Left renal cortex interstitium (tissue), 4 donors: ENCODE results near the gene OR2H2. TPM values are rescaled to one million over a fixed set of nuclear protein-coding genes. Genes with fewer than 3 reads are reported as not detected.

Source experiments
- DNase-seq, 4 donors: peaks; one replicate each; pipeline ENCODE4 v3.0.0-alpha.2; 2013; ENCODE audit warnings: low read depth in 4 of 4, low spot score in 2 of 4, missing footprints in 1 of 4
- polyA plus RNA-seq, 4 donors: library from polyadenylated mRNA; unstranded; fragments of 120-200 nt; gene quantifications; one replicate each; pipeline ENCODE4 v1.2.1, GENCODE V29; 2013; ENCODE audit not compliant: insufficient read length in 4 of 4

The OR2H2 gene
- polyA plus RNA-seq, 4 donors, result 0.22 to 0.25 TPM; not detected in 2

DNA sequence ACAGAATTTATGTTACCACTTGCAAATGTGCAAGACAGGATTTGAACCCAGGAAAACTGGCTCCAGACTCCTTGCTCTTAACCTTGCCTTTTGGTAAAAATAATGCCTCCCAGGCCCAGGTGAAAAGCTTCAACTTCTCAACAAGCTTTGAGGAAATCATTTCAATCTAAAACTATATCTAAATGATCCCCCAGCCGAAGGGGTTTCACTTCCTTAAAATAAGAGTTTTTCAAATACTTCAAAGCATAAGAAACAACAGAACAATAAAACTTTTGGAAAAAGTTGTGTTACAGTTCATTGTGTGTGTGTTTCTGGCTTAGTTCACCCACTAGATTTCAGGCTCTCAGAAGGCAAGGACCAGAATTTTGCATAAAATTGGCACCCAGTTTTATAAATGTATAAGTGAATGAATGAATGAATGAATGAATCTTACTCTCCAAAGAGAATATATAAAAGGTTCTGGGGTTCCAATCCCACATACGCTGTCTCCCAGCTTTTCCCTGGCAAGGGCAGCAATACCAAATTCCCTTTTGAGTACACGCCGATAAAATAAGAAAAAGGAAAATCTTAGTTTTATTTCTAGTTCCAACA, 5.4 kb downstream of the OR2H2 start:
- no peak for DNase-seq

DNA sequence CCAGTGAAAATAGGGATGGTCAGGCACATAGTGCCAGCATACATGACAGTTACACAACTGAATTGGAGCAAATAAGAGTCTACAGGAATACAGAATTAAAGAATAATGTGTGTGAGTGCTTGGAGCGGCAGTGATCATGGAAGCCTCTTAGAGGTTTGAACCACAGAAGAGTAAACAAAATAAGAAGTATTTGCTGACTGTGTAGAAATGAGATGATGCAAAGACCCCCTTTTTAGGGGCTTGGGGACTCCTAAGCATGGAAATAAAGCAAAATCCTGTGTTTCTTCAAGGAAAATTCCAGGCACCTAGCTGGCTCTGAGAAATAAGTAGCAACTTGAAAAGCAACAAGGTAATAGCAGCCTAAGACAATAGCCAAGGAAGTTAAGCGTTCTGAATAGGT, 6.8 kb downstream of the OR2H2 start:
- no peak for DNase-seq

DNA sequence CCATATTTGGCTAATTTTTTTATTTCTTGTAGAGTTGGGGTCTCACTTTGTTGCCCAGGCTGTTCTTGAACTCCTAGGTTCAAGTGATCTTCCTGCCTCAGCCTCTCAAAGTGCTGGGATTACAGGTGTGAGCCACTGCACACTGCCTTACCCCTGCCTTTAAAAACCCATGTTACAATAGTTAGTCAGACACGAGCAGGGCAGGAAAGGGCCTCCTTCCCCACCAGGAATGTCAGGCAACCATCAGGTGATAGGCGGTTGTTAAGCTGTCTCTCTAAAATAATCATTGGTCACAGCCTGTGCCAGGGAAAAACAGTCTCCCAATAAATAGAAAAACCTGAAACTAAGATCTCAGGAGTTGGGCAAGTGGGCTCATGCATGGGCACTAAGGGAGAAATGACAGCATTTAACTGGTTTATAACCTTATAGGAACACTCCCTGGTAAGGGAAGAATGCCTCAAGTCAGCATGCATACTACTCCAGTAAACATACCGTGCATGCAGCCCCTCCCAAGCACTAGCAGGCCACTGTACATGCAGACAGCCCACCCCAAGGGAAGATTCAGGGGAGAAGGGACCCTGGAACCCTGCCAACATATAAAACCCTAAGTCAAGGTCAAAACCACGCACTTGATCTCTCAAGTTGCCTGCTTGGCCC, 8.4 kb downstream of the OR2H2 start:
- DNase-seq, result peak in 1 of 4 donors; percentile 3

DNA sequence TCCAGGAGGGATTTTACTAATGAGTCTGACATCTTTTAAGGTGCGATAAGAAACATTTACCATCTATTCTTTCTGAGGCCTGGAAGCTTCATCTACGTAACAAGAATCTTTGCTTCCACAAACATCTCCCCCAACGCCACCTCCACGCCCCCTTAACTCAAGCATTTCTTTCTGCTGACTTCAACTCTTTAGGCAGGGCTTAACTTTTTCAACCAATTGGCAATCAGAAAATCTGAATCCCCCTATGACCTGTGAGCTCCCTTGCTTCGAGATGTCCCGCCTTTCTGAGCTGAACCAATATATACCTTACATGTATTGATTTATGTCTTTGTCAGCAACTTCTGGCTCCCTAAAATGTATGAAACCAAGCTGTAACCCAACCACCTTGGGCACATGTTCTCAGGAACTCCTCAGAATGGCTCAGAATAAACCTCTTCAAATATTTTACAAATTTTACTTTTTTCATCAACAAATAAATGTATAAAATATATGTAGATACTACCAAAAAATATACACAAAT, 11.5 kb downstream of the OR2H2 start:
- no peak for DNase-seq

DNA sequence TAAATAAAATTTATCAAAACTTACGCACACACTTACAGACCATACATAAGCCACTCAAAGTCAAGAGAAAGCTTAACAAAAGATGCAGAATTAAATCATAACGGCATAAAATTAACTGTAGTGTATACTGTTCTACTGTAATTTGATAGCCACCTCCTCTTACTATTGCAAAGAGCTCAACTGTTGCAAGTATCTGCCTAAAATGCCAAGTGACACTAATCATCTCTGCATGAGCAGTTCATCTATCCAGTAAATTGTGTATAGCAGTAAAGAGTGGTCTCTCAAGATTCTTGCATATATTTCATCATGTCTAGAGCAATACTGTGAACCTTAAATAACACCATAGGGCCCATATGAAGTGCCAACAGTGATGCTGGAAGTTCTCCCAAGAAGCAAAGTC, 12.3 kb downstream of the OR2H2 start:
- DNase-seq, result no peak

DNA sequence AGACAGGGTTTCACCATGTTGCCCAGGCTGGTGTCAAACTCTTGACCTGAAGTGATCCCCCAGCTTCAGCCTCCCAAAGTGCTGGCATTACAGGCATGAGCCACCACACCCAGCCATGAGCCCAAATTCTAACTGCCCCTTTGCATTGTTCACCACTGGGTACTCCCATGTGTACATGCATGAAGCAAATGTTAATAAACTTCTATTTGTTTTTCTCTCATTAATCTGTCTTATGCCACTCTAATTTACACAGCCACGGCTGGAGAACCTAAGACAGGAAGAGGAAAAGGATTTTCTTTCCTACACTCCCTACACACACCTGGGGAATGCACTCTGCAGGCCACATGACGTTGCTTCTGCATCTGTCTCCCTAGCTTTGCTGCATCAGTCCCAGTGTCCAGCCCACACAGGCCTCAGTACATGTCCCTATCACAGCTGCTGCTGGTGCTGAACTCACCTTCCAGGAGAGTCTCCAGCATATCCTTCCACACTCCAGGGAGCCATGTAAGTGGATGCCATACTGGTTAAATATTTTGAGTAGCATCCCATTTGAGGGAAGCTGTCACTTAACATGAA, 13.3 kb downstream of the OR2H2 start:
- DNase-seq, result no peak

DNA sequence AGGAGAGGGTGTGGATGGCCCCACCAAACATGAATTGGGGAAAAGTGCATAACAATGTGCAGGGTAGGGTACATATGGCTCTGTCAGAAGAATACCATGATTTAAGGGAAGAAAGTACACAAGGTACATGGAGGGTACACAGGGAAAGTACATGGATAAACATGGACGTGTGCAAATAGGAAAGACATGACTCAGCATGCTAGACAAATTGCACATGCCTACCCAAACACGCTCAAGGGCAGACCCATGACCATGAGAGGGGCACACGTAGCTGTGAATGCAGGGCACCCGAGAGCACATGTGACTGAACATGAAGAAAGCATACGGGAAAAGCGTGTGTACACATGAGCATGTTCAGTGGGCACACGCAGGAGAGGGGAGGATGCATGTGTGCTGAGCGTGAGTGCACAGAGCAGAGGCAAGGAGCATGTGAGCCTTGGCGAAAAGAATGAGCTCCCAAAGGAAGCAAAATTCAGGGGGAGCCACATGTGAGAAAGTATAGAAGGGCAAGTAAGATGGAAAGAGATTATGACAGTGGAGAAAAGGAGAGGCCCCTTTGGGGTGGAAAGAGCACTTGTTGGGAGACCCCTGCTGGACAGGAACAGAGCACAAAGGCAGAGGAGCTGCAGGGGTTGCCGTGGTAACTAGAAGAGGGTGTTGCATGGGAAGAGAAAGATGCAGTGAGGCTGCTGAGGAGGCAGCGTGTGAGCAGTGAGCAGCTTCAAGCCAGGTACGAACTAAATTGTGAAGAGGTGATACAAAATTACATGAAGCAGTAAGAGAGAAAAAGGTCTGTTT, 17.8 kb downstream of the OR2H2 start:
- no peak for DNase-seq

DNA sequence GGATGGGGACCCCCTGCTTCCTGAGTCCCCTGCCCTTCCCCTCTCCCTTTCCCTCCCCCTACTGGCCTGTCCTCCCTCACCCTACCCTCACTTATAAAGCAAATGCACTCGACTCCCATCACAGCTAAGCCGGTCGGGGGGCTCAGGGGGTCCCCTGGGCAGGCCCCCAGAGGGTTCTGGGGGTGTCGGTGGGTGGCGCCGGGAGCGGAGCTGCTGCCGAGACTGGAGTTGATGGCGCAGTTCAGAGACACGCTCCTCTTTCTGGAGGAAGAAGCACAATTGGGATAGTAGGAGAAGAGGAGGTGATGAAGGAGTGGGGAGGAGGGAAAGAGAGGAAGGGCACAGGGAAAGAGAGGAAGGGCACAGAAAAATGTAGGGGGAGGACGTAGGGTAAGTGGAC, 18.5 kb downstream of the OR2H2 start:
- no peak for DNase-seq

DNA sequence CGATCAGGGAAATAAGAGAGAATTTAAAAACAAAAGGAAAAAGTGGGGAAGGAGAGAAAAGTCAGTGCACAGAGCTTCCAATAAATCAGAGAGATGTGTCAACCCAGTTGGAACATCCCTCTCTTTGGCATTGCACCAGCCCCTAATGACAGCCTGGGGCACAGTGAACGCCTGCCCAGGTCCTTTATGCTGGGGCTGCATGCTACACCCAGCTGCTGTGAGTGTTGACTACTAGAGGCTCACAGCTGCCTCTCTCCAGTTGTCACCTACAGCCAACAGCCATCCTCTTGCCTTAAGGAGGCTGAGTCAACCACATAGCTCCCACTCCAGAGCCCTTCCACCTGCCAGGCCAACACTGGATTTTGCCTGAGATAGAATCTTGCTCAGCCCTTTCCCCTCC, 19.0 kb downstream of the OR2H2 start:
- no peak for DNase-seq

DNA sequence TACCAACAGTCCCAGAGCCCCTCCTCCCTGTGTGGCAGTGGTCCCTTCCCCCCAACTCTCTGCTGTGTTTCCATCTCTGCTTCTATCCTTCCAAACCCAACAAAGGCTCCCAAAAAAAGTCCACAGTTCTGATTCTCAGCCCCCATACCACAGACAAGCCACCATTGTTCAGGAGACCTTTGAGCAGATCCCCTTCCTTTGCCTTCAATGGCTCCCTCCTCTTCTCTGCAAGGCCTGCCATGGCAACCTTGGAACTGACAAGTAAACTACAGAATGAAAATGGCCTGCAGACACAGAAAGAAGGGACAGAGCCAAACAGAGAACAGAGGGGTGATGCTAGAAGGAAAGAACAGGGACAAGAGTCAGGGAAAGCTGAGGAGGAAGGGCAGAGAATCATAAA, 23.2 kb downstream of the OR2H2 start:
- no peak for DNase-seq

DNA sequence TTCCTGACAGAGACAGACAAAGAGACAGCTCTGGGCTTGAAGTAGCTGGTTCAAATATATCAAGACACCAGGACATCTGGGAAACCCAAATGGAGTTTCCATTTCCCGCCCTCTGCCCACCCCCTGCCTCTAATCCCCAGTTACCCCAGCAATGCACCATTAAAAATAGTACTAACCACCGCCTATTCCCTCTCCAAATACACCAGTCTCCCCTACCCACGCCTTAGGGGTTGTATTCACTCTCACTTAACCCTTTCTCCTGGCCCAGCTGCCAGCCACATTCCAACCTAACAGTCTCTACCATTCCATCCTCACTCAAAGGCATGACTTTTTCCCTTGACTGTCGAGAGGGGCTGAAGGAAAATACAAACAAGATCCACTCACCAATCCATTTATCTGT, 25.6 kb downstream of the OR2H2 start:
- no peak for DNase-seq

DNA sequence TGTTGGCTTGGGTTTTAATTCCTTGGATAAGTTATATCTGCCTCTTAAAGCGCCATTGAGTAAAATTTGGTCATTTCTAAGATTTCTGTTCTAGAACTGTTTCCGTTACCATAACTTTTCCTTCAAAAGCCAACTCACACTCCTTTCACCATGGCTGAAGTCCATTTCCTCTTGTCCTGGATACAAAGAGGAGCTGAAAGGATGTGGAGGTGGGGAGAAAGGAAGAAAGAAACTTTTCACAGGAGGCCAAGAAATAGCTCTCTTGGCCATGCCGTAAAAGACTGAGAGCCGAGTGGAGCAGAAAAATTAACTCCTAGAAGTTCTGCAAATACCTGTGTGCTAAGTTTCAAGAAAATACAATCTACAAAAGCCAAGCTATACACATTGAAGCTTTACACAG, 26.5 kb downstream of the OR2H2 start:
- DNase-seq, result no peak

DNA sequence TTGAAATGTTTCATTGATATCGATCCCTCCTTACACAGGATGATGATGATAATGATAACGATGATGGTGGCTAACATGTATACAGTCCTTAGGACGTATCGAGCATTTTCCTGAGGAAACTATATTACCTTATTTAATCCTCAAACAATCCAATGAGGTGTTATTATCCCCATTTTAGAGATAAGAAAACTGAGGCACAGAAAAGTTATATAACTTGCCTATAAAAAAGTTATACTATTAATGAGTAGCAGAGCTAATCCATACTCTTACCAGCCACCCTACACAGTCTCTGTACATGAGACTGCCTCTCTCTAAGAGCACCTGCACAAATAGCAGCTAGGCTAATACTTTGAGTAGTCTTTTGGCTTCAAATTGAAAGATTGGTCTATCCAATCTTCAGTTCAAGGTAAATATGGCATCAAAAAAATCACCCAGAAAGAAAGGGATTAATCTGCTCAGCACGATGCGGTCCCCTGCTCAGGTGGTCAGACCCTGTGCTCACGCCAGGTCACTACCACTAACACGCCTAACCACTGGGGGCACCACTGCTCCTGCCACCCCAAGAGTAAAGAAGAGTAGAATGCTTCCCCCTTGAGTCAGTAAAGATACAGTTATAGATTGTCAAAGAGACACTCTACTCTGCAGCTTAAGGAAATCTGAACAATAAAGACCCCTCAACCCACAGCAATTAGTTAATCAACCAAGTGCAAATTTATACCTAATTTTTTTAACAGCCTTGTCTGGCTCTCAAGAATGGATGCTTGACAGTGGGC, 33.0 kb downstream of the OR2H2 start:
- no peak for DNase-seq

DNA sequence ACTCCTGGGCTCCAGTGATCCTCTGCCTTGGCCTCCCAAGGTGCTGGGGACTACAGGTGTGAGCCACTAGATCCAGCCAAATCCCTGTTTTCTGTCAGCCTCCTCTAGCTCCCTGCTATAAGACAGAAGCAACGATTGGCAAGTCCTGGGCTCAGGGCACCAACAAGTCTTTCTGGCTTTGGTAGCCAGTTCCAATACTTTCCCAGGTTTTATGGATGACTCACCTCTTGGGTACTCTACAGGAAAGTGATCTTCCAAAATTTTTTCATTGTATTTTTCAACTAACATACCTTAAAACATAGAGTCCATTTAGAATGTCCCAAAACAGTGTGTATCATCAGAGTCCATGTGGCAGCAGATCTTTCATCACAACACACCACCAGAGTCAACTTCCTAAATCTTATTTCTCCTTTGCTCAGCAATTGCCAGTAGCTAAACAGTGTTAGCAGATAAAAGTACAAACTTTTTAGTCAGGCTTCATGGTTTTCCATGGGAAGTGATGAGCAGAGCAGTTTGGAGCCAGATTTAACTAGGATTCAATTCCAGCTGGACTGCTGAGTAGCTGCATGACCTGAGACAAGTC, 34.7 kb downstream of the OR2H2 start:
- no peak for DNase-seq

DNA sequence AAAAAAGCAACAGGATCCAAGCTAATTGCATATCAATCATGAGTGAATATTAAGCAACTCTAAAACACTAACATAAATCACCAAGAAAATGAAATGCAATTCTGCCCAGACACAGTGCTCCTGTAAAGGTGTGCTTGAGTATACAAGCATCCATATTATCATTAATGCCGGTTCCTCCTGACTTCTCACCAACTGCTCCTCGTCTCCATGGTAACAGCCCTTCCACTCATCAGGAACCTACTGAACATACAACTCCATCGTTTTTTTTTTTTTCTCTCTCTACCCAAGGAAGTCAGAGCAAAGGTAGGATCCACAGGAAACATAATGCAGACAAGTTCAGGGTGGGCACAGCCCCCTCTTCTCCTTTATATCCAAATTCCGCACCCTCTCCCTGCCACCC, 35.7 kb downstream of the OR2H2 start:
- DNase-seq, result no peak

DNA sequence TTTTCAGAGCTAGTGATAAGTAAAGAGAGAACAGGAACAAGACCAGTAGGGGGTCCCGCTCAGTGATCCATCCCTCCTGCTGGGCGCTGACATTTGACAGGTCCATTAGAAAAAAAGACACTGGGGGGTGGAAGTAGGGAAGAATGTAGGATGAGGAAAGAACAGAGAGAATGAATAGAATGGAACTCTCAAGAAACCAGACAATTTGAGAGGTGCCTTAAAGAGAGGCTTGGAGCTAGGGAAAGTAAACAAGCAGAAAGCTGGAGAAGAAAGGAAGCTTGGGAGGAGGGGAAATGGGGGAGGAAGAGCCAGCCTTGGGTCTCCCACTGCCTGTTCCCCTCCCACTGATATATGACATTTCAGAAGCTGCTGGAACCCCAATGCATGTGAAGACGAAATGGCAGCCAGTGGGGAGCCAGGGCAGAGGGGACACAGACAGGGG, 39.6 kb downstream of the OR2H2 start:
- no peak for DNase-seq

DNA sequence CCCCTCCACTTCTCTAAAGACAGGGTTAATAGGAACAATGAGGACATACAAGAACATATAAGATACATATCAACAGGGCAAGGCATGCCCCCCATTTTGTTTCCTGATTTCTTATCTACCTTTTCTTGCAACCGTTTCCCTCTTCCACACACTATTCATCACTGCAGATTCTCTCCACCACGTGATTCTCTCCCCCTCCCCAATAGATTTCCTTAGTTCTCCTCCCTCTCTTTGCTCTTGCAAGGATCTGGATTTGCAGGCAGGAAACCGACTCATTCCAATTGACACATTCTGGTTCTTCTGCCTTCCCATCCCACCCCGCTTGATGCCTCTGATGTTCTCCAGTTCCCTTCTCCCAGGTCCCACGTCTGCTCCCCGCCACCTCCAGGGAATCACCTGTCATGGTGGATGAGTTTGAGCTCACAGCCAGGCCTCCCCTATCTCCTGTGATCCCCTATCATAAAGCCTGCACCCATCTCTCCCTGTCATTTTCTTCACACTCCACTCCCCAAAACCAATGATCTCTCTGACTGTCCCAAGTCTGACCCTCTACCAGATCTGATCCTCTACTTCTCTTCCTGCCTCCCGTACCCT, 40.5 kb downstream of the OR2H2 start:
- DNase-seq, result no peak

DNA sequence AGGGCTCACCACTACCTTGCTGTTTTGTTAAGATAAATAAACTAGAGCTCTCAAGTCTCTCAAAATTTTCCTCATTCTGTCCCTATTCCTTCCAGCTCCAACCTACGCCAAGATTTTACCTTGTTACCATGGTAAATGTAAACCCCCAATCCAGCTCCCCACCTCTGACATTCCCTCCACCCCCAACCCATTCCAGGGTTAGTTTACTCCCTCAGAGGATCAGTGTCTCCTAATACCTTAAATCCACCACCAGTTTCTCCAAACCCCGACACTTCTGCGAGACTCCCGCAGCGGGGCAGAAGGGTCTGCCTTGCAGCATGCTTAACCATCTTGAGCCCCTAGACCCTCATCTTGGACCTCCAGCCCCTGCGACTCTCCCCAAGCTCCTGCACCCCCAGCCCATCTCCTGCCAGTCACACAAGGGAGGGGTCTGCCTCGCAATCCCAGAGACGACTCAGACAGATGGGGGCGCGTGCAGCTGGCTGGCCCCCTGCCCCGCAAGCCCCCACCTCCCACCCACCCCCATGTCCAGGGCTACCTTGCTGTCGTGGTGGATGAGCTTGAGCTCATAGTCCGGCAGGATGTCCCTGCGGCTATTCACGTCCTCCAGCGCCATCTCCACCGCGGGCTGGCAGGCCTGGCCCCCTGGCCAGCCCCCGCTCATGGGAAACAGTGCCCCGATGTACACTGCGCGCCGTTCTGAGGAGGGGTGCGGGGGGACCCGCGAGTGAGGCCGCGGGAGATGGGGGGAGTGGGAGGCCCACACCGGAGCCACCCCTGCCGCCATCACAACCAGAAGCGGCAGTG, 42.2 kb downstream of the OR2H2 start:
- no peak for DNase-seq
